SK-N-SH treated with all-trans-retinoic acid at 6 μM for 48 hours (cell line): ENCODE measurements around the gene NANP.

Experiments
- ATAC-seq: fragments of 200-7000 bp; cut with Tn5 transposase; 3 replicates; pipeline ENCODE4 v1.9.1; 2020; ENCODE audit warnings: mild to moderate bottlenecking, moderate library complexity
- ARNTL ChIP-seq: fragments of 450-650 bp; formaldehyde crosslinking; IDR thresholded peaks from 2 replicates; pipeline ENCODE4 v1.5.0; 2020; ENCODE audit warnings: low read depth, mild to moderate bottlenecking, moderate library complexity, borderline replicate concordance
- CREB5 ChIP-seq: fragments of 250-450 bp; sonication (Bioruptor Pico); IDR thresholded peaks from 2 replicates; pipeline ENCODE4 v1.5.1; 2020; ENCODE audit warnings: low read depth, mild to moderate bottlenecking, moderate library complexity
- CSDC2 ChIP-seq: fragments of 250-450 bp; sonication (Bioruptor Pico); IDR thresholded peaks from 2 replicates; pipeline ENCODE4 v1.5.0; 2020; ENCODE audit warnings: mild to moderate bottlenecking, moderate library complexity
- ESRRG ChIP-seq: fragments of 250-450 bp; sonication (Bioruptor Pico); IDR thresholded peaks from 2 replicates; pipeline ENCODE4 v1.6.1; 2021; ENCODE audit warnings: mild to moderate bottlenecking
- GLIS3 ChIP-seq: fragments of 250-450 bp; sonication (Bioruptor Pico); IDR thresholded peaks from 2 replicates; pipeline ENCODE4 v1.5.0; 2020; ENCODE audit warnings: mild to moderate bottlenecking, moderate library complexity
- ISL1 ChIP-seq: fragments of 250-450 bp; sonication (Bioruptor Pico); IDR thresholded peaks from 2 replicates; pipeline ENCODE4 v2.1.2; 2022; ENCODE audit warnings: mild to moderate bottlenecking, moderate library complexity
- OSR1 ChIP-seq: fragments of 250-450 bp; sonication (Bioruptor Pico); IDR thresholded peaks from 2 replicates; pipeline ENCODE4 v1.8.0; 2022; ENCODE audit warnings: moderate library complexity, mild to moderate bottlenecking, inconsistent platforms
- PPARA ChIP-seq: fragments of 250-450 bp; sonication (Bioruptor Pico); IDR thresholded peaks from 2 replicates; pipeline ENCODE4 v1.5.0; 2020; ENCODE audit warnings: mild to moderate bottlenecking, borderline replicate concordance
- RARB ChIP-seq: fragments of 250-450 bp; sonication (Bioruptor Pico); IDR thresholded peaks from 2 replicates; pipeline ENCODE4 v1.8.0; 2021; ENCODE audit warnings: mild to moderate bottlenecking, moderate library complexity
- TOX ChIP-seq: fragments of 250-450 bp; sonication (Bioruptor Pico); IDR thresholded peaks from 2 replicates; pipeline ENCODE4 v1.8.0; 2021; ENCODE audit warnings: mild to moderate bottlenecking, moderate library complexity, borderline replicate concordance
- ZC3H10 ChIP-seq: fragments of 250-450 bp; sonication (Bioruptor Pico); IDR thresholded peaks from 2 replicates; pipeline ENCODE4 v1.5.1; 2021; ENCODE audit warnings: mild to moderate bottlenecking, moderate library complexity
- ZFP3 ChIP-seq: fragments of 250-450 bp; sonication (Bioruptor Pico); IDR thresholded peaks from 2 replicates; pipeline ENCODE4 v1.5.0; 2020; ENCODE audit warnings: mild to moderate bottlenecking, moderate library complexity
- ZFP30 ChIP-seq: fragments of 450-650 bp; formaldehyde crosslinking; IDR thresholded peaks from 2 replicates; pipeline ENCODE4 v1.5.0; 2022; ENCODE audit warnings: mild to moderate bottlenecking, moderate library complexity
- ZNF70 ChIP-seq: fragments of 450-650 bp; formaldehyde crosslinking; IDR thresholded peaks from 2 replicates; pipeline ENCODE4 v1.5.0; 2020; ENCODE audit warnings: mild to moderate bottlenecking, moderate library complexity
- ZNF8 ChIP-seq: fragments of 450-650 bp; formaldehyde crosslinking; IDR thresholded peaks from 2 replicates; pipeline ENCODE4 v1.5.0; 2020; ENCODE audit warnings: mild to moderate bottlenecking, moderate library complexity
- TF ChIP-seq, protein P1 (sequence below): fragments of 250-450 bp; sonication (Bioruptor Pico); IDR thresholded peaks from 2 replicates; pipeline ENCODE4 v1.5.0; 2020; ENCODE audit warnings: mild to moderate bottlenecking, moderate library complexity
- TF ChIP-seq, protein P2 (sequence below): fragments of 250-450 bp; sonication (Bioruptor Pico); IDR thresholded peaks from 2 replicates; pipeline ENCODE4 v1.5.1; 2021; ENCODE audit warnings: mild to moderate bottlenecking, moderate library complexity
- TF ChIP-seq, protein P3 (sequence below): fragments of 250-450 bp; sonication (Bioruptor Pico); IDR thresholded peaks from 2 replicates; pipeline ENCODE4 v1.8.0; 2020; ENCODE audit warnings: mild to moderate bottlenecking, moderate library complexity, borderline replicate concordance

NANP gene

DNA sequence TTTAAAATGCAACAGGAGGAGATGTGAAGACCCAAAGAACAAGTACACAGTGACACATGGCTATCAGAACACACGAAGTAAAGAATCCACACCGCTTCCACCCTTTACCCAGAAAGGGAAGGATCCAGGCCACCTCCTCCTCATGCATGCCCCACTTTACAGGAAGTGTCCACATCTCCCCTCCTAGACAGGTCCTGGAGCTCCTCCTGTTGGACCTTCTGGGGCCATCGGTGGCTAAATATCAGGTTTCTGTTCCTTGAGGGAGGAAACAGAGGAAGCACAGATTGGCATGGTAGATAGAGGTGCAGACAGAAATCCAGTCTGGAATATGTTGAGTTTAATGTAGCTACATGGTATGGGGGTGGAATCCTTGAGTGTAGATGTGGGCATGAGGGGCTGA lies 49.4 kb downstream of the NANP start:
- no peak for TF ChIP-seq CSDC2 (CRISPR knock-in tag)
- no peak for TF ChIP-seq ZC3H10
- TF ChIP-seq ZFP3 (CRISPR knock-in tag): no peak
- no peak for TF ChIP-seq ARNTL (CRISPR knock-in tag)
- peak; percentile 75 for ATAC-seq

- TF ChIP-seq GLIS3: no peak
- no peak for TF ChIP-seq ZC3H10
- TF ChIP-seq ARNTL (CRISPR knock-in tag): no peak
- TF ChIP-seq ZFP30 (CRISPR knock-in tag): no peak
- no peak for TF ChIP-seq ZNF8 (CRISPR knock-in tag)
- TF ChIP-seq CREB5 (CRISPR knock-in tag): no peak
- TF ChIP-seq, protein P1, sequence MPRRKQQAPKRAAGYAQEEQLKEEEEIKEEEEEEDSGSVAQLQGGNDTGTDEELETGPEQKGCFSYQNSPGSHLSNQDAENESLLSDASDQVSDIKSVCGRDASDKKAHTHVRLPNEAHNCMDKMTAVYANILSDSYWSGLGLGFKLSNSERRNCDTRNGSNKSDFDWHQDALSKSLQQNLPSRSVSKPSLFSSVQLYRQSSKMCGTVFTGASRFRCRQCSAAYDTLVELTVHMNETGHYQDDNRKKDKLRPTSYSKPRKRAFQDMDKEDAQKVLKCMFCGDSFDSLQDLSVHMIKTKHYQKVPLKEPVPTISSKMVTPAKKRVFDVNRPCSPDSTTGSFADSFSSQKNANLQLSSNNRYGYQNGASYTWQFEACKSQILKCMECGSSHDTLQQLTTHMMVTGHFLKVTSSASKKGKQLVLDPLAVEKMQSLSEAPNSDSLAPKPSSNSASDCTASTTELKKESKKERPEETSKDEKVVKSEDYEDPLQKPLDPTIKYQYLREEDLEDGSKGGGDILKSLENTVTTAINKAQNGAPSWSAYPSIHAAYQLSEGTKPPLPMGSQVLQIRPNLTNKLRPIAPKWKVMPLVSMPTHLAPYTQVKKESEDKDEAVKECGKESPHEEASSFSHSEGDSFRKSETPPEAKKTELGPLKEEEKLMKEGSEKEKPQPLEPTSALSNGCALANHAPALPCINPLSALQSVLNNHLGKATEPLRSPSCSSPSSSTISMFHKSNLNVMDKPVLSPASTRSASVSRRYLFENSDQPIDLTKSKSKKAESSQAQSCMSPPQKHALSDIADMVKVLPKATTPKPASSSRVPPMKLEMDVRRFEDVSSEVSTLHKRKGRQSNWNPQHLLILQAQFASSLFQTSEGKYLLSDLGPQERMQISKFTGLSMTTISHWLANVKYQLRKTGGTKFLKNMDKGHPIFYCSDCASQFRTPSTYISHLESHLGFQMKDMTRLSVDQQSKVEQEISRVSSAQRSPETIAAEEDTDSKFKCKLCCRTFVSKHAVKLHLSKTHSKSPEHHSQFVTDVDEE: no peak
- no peak for TF ChIP-seq ISL1
- TF ChIP-seq, protein P2, sequence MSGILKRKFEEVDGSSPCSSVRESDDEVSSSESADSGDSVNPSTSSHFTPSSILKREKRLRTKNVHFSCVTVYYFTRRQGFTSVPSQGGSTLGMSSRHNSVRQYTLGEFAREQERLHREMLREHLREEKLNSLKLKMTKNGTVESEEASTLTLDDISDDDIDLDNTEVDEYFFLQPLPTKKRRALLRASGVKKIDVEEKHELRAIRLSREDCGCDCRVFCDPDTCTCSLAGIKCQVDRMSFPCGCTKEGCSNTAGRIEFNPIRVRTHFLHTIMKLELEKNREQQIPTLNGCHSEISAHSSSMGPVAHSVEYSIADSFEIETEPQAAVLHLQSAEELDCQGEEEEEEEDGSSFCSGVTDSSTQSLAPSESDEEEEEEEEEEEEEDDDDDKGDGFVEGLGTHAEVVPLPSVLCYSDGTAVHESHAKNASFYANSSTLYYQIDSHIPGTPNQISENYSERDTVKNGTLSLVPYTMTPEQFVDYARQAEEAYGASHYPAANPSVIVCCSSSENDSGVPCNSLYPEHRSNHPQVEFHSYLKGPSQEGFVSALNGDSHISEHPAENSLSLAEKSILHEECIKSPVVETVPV (CRISPR knock-in tag): no peak
- no peak for TF ChIP-seq RARB (CRISPR knock-in tag)
- TF ChIP-seq ZNF70 (CRISPR knock-in tag): no peak
- TF ChIP-seq TOX: no peak
- no peak for TF ChIP-seq ZFP3 (CRISPR knock-in tag)
- TF ChIP-seq PPARA (CRISPR knock-in tag): no peak
- TF ChIP-seq, protein P3, sequence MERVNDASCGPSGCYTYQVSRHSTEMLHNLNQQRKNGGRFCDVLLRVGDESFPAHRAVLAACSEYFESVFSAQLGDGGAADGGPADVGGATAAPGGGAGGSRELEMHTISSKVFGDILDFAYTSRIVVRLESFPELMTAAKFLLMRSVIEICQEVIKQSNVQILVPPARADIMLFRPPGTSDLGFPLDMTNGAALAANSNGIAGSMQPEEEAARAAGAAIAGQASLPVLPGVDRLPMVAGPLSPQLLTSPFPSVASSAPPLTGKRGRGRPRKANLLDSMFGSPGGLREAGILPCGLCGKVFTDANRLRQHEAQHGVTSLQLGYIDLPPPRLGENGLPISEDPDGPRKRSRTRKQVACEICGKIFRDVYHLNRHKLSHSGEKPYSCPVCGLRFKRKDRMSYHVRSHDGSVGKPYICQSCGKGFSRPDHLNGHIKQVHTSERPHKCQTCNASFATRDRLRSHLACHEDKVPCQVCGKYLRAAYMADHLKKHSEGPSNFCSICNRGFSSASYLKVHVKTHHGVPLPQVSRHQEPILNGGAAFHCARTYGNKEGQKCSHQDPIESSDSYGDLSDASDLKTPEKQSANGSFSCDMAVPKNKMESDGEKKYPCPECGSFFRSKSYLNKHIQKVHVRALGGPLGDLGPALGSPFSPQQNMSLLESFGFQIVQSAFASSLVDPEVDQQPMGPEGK (CRISPR knock-in tag): no peak
- no peak for TF ChIP-seq OSR1 (CRISPR knock-in tag)
- TF ChIP-seq ESRRG: no peak
- ATAC-seq: no peak
Measured at GRCh38 chr20:25573288-25574251, 50.2 kb downstream of the NANP start.

GRCh38 chr20:25571817-25572216 lies 52.0 kb downstream of the NANP start:
- TF ChIP-seq RARB (CRISPR knock-in tag): no peak
- TF ChIP-seq OSR1 (CRISPR knock-in tag): no peak
- no peak for TF ChIP-seq ZNF8 (CRISPR knock-in tag)
- no peak for TF ChIP-seq ZFP3 (CRISPR knock-in tag)
- TF ChIP-seq ZC3H10: no peak
- TF ChIP-seq TOX: no peak
- TF ChIP-seq PPARA (CRISPR knock-in tag): no peak
- no peak for TF ChIP-seq CREB5 (CRISPR knock-in tag)
- TF ChIP-seq, protein P2 (CRISPR knock-in tag): no peak
- no peak for TF ChIP-seq ARNTL (CRISPR knock-in tag)
- ATAC-seq: no peak
